CD14-positive monocyte (primary cell): ENCODE measurements around the gene CRYBG1. TPM values are rescaled to one million over a fixed set of nuclear protein-coding genes. Genes with fewer than 3 reads are reported as not detected.

ENCODE experiments used
- DNase-seq, 3 donors: peaks; one replicate each; pipeline ENCODE4 v3.0.0-alpha.2; 2011 to 2022
- H2AFZ ChIP-seq: 2 replicates; pipeline ENCODE4 v1.6.0; 2012; ENCODE audit warnings: mild to moderate bottlenecking, low read depth, low read length, inconsistent platforms; ENCODE audit not compliant: insufficient read depth, poor library complexity, severe bottlenecking
- H3K27ac ChIP-seq, 2 donors: 1 replicate in 1 of 2; 2 replicates in 1 of 2; pipeline ENCODE4 v1.5.1; 2012 to 2013; ENCODE audit warnings: low read length in 2 of 2, control low read depth in 1 of 2, inconsistent platforms in 1 of 2, low read depth in 1 of 2, mild to moderate bottlenecking in 1 of 2
- H3K27me3 ChIP-seq, 2 donors: one replicate each; pipeline versions ENCODE4 v1.6.0 to v1.6.1; 2011 to 2013; ENCODE audit warnings: low read length in 2 of 2; ENCODE audit not compliant: control insufficient read depth in 2 of 2, insufficient read depth in 2 of 2
- H3K36me3 ChIP-seq, 2 donors: replicated peaks in 1 of 2; 1 replicate in 1 of 2; 2 replicates in 1 of 2; pipeline versions ENCODE4 v1.5.1 to v1.6.1; 2012 to 2013; ENCODE audit warnings: low read length in 2 of 2, control low read depth in 1 of 2, inconsistent platforms in 1 of 2, mild to moderate bottlenecking in 1 of 2; ENCODE audit not compliant: insufficient read depth in 2 of 2, control insufficient read depth in 1 of 2
- H3K4me1 ChIP-seq, 2 donors: 1 replicate in 1 of 2; 2 replicates in 1 of 2; pipeline versions ENCODE4 v1.5.1 to v1.6.1; 2012 to 2013; ENCODE audit warnings: low read length in 2 of 2, control low read depth in 1 of 2, inconsistent platforms in 1 of 2, mild to moderate bottlenecking in 1 of 2, moderate library complexity in 1 of 2; ENCODE audit not compliant: insufficient read depth in 2 of 2, control insufficient read depth in 1 of 2
- H3K4me2 ChIP-seq: replicated peaks from 2 replicates; pipeline ENCODE3; 2012; ENCODE audit warnings: low read length, moderate library complexity, mild to moderate bottlenecking; ENCODE audit not compliant: poor library complexity, severe bottlenecking; ENCODE audit errors: extremely low read depth
- H3K4me3 ChIP-seq, 3 experiments: fragments of 200-600 bp in 1 of 3; sonication (generic) in 1 of 3; replicated peaks in 1 of 3; 1 replicate in 2 of 3; 2 replicates in 1 of 3; pipeline ENCODE4 v1.5.1; 2011 to 2013; ENCODE audit warnings: low read length in 3 of 3, mild to moderate bottlenecking in 3 of 3, control low read depth in 2 of 3, low read depth in 2 of 3, inconsistent platforms in 1 of 3, moderate library complexity in 1 of 3
- H3K79me2 ChIP-seq: 2 replicates; pipeline ENCODE4 v1.6.0; 2012; ENCODE audit warnings: mild to moderate bottlenecking, control low read depth, inconsistent platforms, low read length, moderate library complexity; ENCODE audit not compliant: insufficient read depth
- H3K9ac ChIP-seq: 2 replicates; pipeline ENCODE4 v1.6.0; 2017; ENCODE audit warnings: low read length, mild to moderate bottlenecking; ENCODE audit not compliant: insufficient read depth, poor library complexity, severe bottlenecking
- H3K9me3 ChIP-seq, 2 donors: replicated peaks in 1 of 2; 1 replicate in 1 of 2; 2 replicates in 1 of 2; pipeline versions ENCODE4 v1.5.1 to v1.6.1; 2012 to 2013; ENCODE audit warnings: low read length in 2 of 2, control low read depth in 1 of 2; ENCODE audit not compliant: control insufficient read depth in 1 of 2, insufficient read depth in 1 of 2
- H4K20me1 ChIP-seq: 2 replicates; pipeline ENCODE4 v1.6.0; 2012; ENCODE audit warnings: mild to moderate bottlenecking, low read length, control low read depth, moderate library complexity; ENCODE audit not compliant: insufficient read depth
- H3K27ac Mint-ChIP-seq, 7 donors: one replicate each; pipeline ENCODE4 v1.8.0; 2020; ENCODE audit warnings: mild to moderate bottlenecking in 7 of 7, mixed read lengths in 7 of 7, moderate library complexity in 6 of 7, inconsistent platforms in 2 of 7
- H3K27me3 Mint-ChIP-seq, 3 donors: one replicate each; pipeline ENCODE4 v1.8.0; 2021 to 2022; ENCODE audit warnings: low read depth in 3 of 3, mild to moderate bottlenecking in 3 of 3, mixed read lengths in 3 of 3, moderate library complexity in 3 of 3, inconsistent platforms in 1 of 3
- H3K36me3 Mint-ChIP-seq, 2 donors: one replicate each; pipeline ENCODE4 v1.8.0; 2020; ENCODE audit warnings: mixed read lengths in 2 of 2, inconsistent platforms in 1 of 2, mild to moderate bottlenecking in 1 of 2
- H3K4me1 Mint-ChIP-seq: one replicate; pipeline ENCODE4 v1.8.0; 2020; ENCODE audit warnings: mild to moderate bottlenecking, mixed read lengths
- H3K4me3 Mint-ChIP-seq, 2 donors: one replicate each; pipeline ENCODE4 v1.8.0; 2020; ENCODE audit warnings: mild to moderate bottlenecking in 2 of 2, mixed read lengths in 2 of 2, moderate library complexity in 1 of 2
- H3K9me3 Mint-ChIP-seq, 7 donors: one replicate each; pipeline ENCODE4 v1.8.0; 2020 to 2022; ENCODE audit warnings: mixed read lengths in 7 of 7, mild to moderate bottlenecking in 6 of 7, moderate library complexity in 6 of 7, inconsistent platforms in 2 of 7
- CTCF ChIP-seq: fragments of 200-600 bp; IDR thresholded peaks from one replicate; pipeline ENCODE4 v1.8.0; 2022; ENCODE audit warnings: antibody characterized with exemption, mild to moderate bottlenecking
- WGBS: methylation state at CpG from one replicate; pipeline ENCODE4 v1.1.5; 2013; ENCODE audit warnings: missing lambda C conversion rate; ENCODE audit not compliant: insufficient coverage; 5-methylcytosine and 5-hydroxymethylcytosine counted together
- intact Hi-C, 2 donors: fragments of 100-400 bp; cut with micrococcal nuclease; formaldehyde crosslinking; loops; one replicate each; pipeline versions ENCODE4 v1.15.0 to v1.15.1; 2023
- polyA plus RNA-seq, 3 donors: library from polyadenylated mRNA; depleted of rRNA in 1 of 3; unstranded in 2 of 3; stranded (reverse) in 1 of 3; fragments of 300-500 nt in 2 of 3; fragments of >200 nt in 1 of 3; fragmentation: Illumina TruSeq in 2 of 3; gene quantifications; 1 replicate in 2 of 3; 2 replicates in 1 of 3; pipeline ENCODE4 v1.2.3, GENCODE V29; 2012 to 2021

The CRYBG1 gene
- polyA plus RNA-seq, 3 donors, result 7.9 to 11.9 (median 11.1) TPM

- Histone ChIP-seq H3K36me3 (peaks cover 69 to 73% of the 10 kb centered on the region in 2 donors), H2AFZ (no peak overlapping the region), H3K27ac (peak overlapping the region in 1 of 2 donors; percentile 44), H3K4me3 (no peak overlapping the region), H3K9ac (no peak overlapping the region), H3K27me3 (no peaks in the 10 kb centered on the region), H3K79me2 (peaks cover 100% of the 10 kb centered on the region), H4K20me1 (no peaks in the 10 kb centered on the region), H3K4me2 (no peak overlapping the region), H3K4me1 (peaks cover 32 to 45% of the 10 kb centered on the region in 2 donors), H3K9me3 (no peaks in the 10 kb centered on the region)
- H3K27me3 Mint-ChIP-seq, result no peaks in the 10 kb centered on the region
- TF ChIP-seq CTCF, result no peak
- intact Hi-C loops, result no loop called here
- no peaks in the 10 kb centered on the region for H3K9me3 Mint-ChIP-seq
- no CpG with 5 or more reads among the region's 2 CpGs for WGBS
- H3K4me1 Mint-ChIP-seq, result peaks cover 42% of the 10 kb centered on the region
- peak overlapping the region in 3 of 7 donors; percentile 27 to 73 (median 50) for H3K27ac Mint-ChIP-seq
- peaks cover 54 to 68% of the 10 kb centered on the region in 2 donors for H3K36me3 Mint-ChIP-seq
- H3K4me3 Mint-ChIP-seq, result no peak overlapping the region
- DNase-seq, result no peak
Observed at GRCh38 chr6:106527117-106527516, 166.6 kb downstream of the CRYBG1 start.

GRCh38 chr6:106527979-106528378 lies 167.5 kb downstream of the CRYBG1 start:
- H3K9me3 ChIP-seq, result no peaks in the 10 kb centered on the region
- H3K36me3 Mint-ChIP-seq, result peaks cover 60 to 73% of the 10 kb centered on the region in 2 donors
- intact Hi-C loops, result no loop called here
- H3K9me3 Mint-ChIP-seq, result no peaks in the 10 kb centered on the region
- H3K27me3 Mint-ChIP-seq, result no peaks in the 10 kb centered on the region
- H3K36me3 ChIP-seq, result peaks cover 73 to 81% of the 10 kb centered on the region in 2 donors
- H4K20me1 ChIP-seq, result no peaks in the 10 kb centered on the region
- H3K27me3 ChIP-seq, result no peaks in the 10 kb centered on the region
- peak overlapping the region in 6 of 7 donors; percentile 58 to 87 (median 75) for H3K27ac Mint-ChIP-seq
- H2AFZ ChIP-seq, result no peak overlapping the region
- no peak overlapping the region for H3K4me2 ChIP-seq
- H3K27ac ChIP-seq, result peak overlapping the region in 1 of 2 donors; percentile 44
- H3K4me1 ChIP-seq, result peaks cover 26 to 41% of the 10 kb centered on the region in 2 donors
- peaks cover 43% of the 10 kb centered on the region for H3K4me1 Mint-ChIP-seq
- no peak overlapping the region for H3K4me3 Mint-ChIP-seq
- H3K79me2 ChIP-seq, result peaks cover 100% of the 10 kb centered on the region
- DNase-seq, result peak in 2 of 3 donors; percentile 44 to 61
- no peak overlapping the region for H3K4me3 ChIP-seq
- H3K9ac ChIP-seq, result no peak overlapping the region
- WGBS, result no CpG with 5 or more reads among the region's 3 CpGs
- no peak for TF ChIP-seq CTCF
